IMR-90 (cell line): ENCODE data around the gene DPYD.

Experiments
- CEBPB ChIP-seq: IDR thresholded peaks from 2 replicates; pipeline ENCODE4 v1.6.1; 2012; ENCODE audit warnings: low read depth, low read length, improper control_type of control experiment
- MAZ ChIP-seq: IDR thresholded peaks from 2 replicates; pipeline ENCODE4 v1.6.1; 2012; ENCODE audit warnings: low read depth, mild to moderate bottlenecking, low read length, improper control_type of control experiment, moderate library complexity, borderline replicate concordance
- MXI1 ChIP-seq: IDR thresholded peaks from 2 replicates; pipeline ENCODE4 v1.6.1; 2012; ENCODE audit warnings: low read depth, mild to moderate bottlenecking, low read length, moderate library complexity, borderline replicate concordance
- POLR2A ChIP-seq: IDR thresholded peaks from 2 replicates; pipeline ENCODE4 v1.6.1; 2012; ENCODE audit warnings: mild to moderate bottlenecking, low read depth, low read length
- RAD21 ChIP-seq: IDR thresholded peaks from 2 replicates; pipeline ENCODE4 v1.6.1; 2012; ENCODE audit warnings: low read length, improper control_type of control experiment
- RCOR1 ChIP-seq: IDR thresholded peaks from 2 replicates; pipeline ENCODE4 v1.6.1; 2012; ENCODE audit warnings: mild to moderate bottlenecking, low read length, improper control_type of control experiment; ENCODE audit not compliant: insufficient replicate concordance
- RFX5 ChIP-seq: IDR thresholded peaks from 2 replicates; pipeline ENCODE4 v1.8.0; 2012; ENCODE audit warnings: low read depth, mild to moderate bottlenecking, low read length, moderate library complexity
- SMC3 ChIP-seq: fragments of 150-350 bp; IDR thresholded peaks from 2 replicates; pipeline ENCODE4 v1.6.1; 2016; ENCODE audit warnings: low read depth, mild to moderate bottlenecking, antibody characterized with exemption, low read length, moderate library complexity
- TF ChIP-seq, protein P1 (sequence below): conservative IDR thresholded peaks from 2 replicates; pipeline ENCODE4 v1.5.1; 2012; ENCODE audit warnings: mild to moderate bottlenecking, low read depth, low read length, improper control_type of control experiment
- TF ChIP-seq, protein P2 (sequence below): fragments of 150-350 bp; IDR thresholded peaks from 2 replicates; pipeline ENCODE4 v1.6.1; 2017; ENCODE audit warnings: mild to moderate bottlenecking, antibody characterized with exemption, low read length, low read depth

DNA sequence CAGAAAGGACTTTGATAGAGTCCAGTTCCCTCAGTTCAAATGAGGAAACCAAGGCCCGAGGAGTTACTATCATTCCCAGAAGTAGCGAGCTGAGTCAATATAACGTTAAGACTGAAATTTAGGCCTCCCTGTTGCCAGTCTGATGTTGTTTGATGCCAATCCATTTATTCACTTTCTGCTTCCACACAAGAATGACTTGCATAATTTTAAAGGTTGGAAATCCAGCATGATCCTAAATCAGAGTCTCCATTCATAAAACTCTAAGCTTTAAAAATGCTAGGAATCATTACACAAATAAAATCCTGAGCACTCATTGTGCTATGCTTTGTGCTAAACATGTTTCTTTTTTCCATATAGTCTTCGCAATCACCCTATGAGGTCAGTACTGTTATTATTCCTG, 784.9 kb downstream of the DPYD start:
- TF ChIP-seq CEBPB (no peak), MXI1 (no peak), RFX5 (no peak), RAD21 (no peak), POLR2A (no peak), MAZ (no peak), SMC3 (no peak), RCOR1 (no peak)
- TF ChIP-seq, protein P1, sequence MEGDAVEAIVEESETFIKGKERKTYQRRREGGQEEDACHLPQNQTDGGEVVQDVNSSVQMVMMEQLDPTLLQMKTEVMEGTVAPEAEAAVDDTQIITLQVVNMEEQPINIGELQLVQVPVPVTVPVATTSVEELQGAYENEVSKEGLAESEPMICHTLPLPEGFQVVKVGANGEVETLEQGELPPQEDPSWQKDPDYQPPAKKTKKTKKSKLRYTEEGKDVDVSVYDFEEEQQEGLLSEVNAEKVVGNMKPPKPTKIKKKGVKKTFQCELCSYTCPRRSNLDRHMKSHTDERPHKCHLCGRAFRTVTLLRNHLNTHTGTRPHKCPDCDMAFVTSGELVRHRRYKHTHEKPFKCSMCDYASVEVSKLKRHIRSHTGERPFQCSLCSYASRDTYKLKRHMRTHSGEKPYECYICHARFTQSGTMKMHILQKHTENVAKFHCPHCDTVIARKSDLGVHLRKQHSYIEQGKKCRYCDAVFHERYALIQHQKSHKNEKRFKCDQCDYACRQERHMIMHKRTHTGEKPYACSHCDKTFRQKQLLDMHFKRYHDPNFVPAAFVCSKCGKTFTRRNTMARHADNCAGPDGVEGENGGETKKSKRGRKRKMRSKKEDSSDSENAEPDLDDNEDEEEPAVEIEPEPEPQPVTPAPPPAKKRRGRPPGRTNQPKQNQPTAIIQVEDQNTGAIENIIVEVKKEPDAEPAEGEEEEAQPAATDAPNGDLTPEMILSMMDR = no peak
- TF ChIP-seq, protein P2, sequence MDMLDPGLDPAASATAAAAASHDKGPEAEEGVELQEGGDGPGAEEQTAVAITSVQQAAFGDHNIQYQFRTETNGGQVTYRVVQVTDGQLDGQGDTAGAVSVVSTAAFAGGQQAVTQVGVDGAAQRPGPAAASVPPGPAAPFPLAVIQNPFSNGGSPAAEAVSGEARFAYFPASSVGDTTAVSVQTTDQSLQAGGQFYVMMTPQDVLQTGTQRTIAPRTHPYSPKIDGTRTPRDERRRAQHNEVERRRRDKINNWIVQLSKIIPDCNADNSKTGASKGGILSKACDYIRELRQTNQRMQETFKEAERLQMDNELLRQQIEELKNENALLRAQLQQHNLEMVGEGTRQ = no peak
